Measurements from ENCODE around the gene NLN. TPM values are rescaled to one million over a fixed set of nuclear protein-coding genes. Genes with fewer than 3 reads are reported as not detected.

NLN gene
- total RNA-seq, 1 donor from 2014 or later: 13.8 TPM

GRCh38 chr5:65821966-65822365 lies 100.0 kb downstream of the NLN start:
- H3K36me3 ChIP-seq: no peaks in the 10 kb centered on the region
- no peak overlapping the region for H3K4me3 ChIP-seq
- no peaks in the 10 kb centered on the region for H3K9me3 ChIP-seq
- TF ChIP-seq, protein P1, sequence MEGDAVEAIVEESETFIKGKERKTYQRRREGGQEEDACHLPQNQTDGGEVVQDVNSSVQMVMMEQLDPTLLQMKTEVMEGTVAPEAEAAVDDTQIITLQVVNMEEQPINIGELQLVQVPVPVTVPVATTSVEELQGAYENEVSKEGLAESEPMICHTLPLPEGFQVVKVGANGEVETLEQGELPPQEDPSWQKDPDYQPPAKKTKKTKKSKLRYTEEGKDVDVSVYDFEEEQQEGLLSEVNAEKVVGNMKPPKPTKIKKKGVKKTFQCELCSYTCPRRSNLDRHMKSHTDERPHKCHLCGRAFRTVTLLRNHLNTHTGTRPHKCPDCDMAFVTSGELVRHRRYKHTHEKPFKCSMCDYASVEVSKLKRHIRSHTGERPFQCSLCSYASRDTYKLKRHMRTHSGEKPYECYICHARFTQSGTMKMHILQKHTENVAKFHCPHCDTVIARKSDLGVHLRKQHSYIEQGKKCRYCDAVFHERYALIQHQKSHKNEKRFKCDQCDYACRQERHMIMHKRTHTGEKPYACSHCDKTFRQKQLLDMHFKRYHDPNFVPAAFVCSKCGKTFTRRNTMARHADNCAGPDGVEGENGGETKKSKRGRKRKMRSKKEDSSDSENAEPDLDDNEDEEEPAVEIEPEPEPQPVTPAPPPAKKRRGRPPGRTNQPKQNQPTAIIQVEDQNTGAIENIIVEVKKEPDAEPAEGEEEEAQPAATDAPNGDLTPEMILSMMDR (IDR thresholded peaks at IDR 0.05): no peak
- ATAC-seq (no peak), DNase-seq (no peak)
- no peak overlapping the region for H3K27ac ChIP-seq
- H3K27me3 ChIP-seq (ENCODE audit: low read depth): no peaks in the 10 kb centered on the region
- H3K4me1 ChIP-seq: no peaks in the 10 kb centered on the region
- intact Hi-C loops (cut with DNase I): no loop called here

- intact Hi-C loops (cut with DNase I): no loop called here
- H3K27ac ChIP-seq: no peak overlapping the region
Observed at GRCh38 chr5:65822710-65823109, 100.7 kb downstream of the NLN start.

GRCh38 chr5:65823204-65823603 lies 101.2 kb downstream of the NLN start:
- intact Hi-C loops (cut with DNase I): no loop called here

More at GRCh38 chr5:65822710-65823109, 100.7 kb downstream of the NLN start:
- H3K4me3 ChIP-seq: no peak overlapping the region
- DNase-seq (no peak), ATAC-seq (no peak)
- no peaks in the 10 kb centered on the region for H3K36me3 ChIP-seq
- H3K4me1 ChIP-seq: peaks cover under 1% of the 10 kb centered on the region
- H3K27me3 ChIP-seq (ENCODE audit: low read depth): no peaks in the 10 kb centered on the region
- no peaks in the 10 kb centered on the region for H3K9me3 ChIP-seq
- TF ChIP-seq, protein P1 (IDR thresholded peaks at IDR 0.05): no peak

GRCh38 chr5:65823845-65824445 lies 101.9 kb downstream of the NLN start:
- H3K9me3 ChIP-seq: no peaks in the 10 kb centered on the region
- no peaks in the 10 kb centered on the region for H3K36me3 ChIP-seq
- TF ChIP-seq, protein P1 (IDR thresholded peaks at IDR 0.05): no peak
- no peak overlapping the region for H3K27ac ChIP-seq
- ATAC-seq (no peak), DNase-seq (no peak)
- no peaks in the 10 kb centered on the region for H3K27me3 ChIP-seq (ENCODE audit: low read depth)
- peaks cover 5% of the 10 kb centered on the region for H3K4me1 ChIP-seq
- intact Hi-C loops (cut with DNase I): no loop called here
- no peak overlapping the region for H3K4me3 ChIP-seq

More at GRCh38 chr5:65823204-65823603, 101.2 kb downstream of the NLN start:
- no peak overlapping the region for H3K27ac ChIP-seq
- no peaks in the 10 kb centered on the region for H3K36me3 ChIP-seq
- H3K4me1 ChIP-seq: peaks cover 5% of the 10 kb centered on the region
- no peak overlapping the region for H3K4me3 ChIP-seq
- ATAC-seq (no peak), DNase-seq (no peak)
- no peaks in the 10 kb centered on the region for H3K27me3 ChIP-seq (ENCODE audit: low read depth)
- TF ChIP-seq, protein P1 (IDR thresholded peaks at IDR 0.05): no peak
- no peaks in the 10 kb centered on the region for H3K9me3 ChIP-seq

GRCh38 chr5:65825408-65826328 lies 103.7 kb downstream of the NLN start:
- H3K4me3 ChIP-seq: no peak overlapping the region
- no peaks in the 10 kb centered on the region for H3K36me3 ChIP-seq
- TF ChIP-seq, protein P1 (IDR thresholded peaks at IDR 0.05): no peak
- intact Hi-C loops (cut with DNase I): no loop called here
- DNase-seq (no peak), ATAC-seq (no peak)
- no peak overlapping the region for H3K27ac ChIP-seq
- H3K27me3 ChIP-seq (ENCODE audit: low read depth): no peaks in the 10 kb centered on the region
- H3K9me3 ChIP-seq: no peaks in the 10 kb centered on the region
- peaks cover 5% of the 10 kb centered on the region for H3K4me1 ChIP-seq
